Measurements from ENCODE around the gene SLC15A4.

The SLC15A4 gene

GRCh38 chr12:128792881-128793280, 30.9 kb downstream of the SLC15A4 start:
- Histone ChIP-seq H3K4me2 (ENCODE audit: low read depth, low read length, poor library complexity, severe bottlenecking) (peak overlapping the region; percentile 67), H3K9ac (ENCODE audit: low read depth, low read length, poor library complexity, severe bottlenecking) (no peak overlapping the region), H3K79me2 (ENCODE audit: insufficient read depth, low read length) (no peaks in the 10 kb centered on the region), H3K9me3 (ENCODE audit: insufficient read depth, low read depth, low read length) (no peaks in the 10 kb centered on the region), H3K4me3 (ENCODE audit: low read length, poor library complexity, severe bottlenecking) (no peak overlapping the region), H2AFZ (ENCODE audit: low read length) (no peak overlapping the region), H3K4me1 (ENCODE audit: insufficient read depth, low read length, poor library complexity, severe bottlenecking) (peaks cover 63% of the 10 kb centered on the region), H3K9me2 (replicated peaks; ENCODE audit: low read depth, low read length) (no peaks in the 10 kb centered on the region), H3K36me3 (ENCODE audit: insufficient read depth, low read length) (peaks cover 53% of the 10 kb centered on the region), H3F3A (ENCODE audit: low read depth) (peaks cover 4% of the 10 kb centered on the region), H4K20me1 (ENCODE audit: insufficient read depth, low read length, poor library complexity, severe bottlenecking) (no peaks in the 10 kb centered on the region), H3K27me3 (ENCODE audit: insufficient read depth, low read length, poor library complexity, severe bottlenecking) (no peaks in the 10 kb centered on the region)
- no peak for TF ChIP-seq EZH2phosphoT487 (IDR thresholded peaks at IDR 0.05; ENCODE audit: borderline replicate concordance)
- no peak for TF ChIP-seq CTCF (conservative IDR thresholded peaks at IDR 0.05; ENCODE audit: low read length)

DNA sequence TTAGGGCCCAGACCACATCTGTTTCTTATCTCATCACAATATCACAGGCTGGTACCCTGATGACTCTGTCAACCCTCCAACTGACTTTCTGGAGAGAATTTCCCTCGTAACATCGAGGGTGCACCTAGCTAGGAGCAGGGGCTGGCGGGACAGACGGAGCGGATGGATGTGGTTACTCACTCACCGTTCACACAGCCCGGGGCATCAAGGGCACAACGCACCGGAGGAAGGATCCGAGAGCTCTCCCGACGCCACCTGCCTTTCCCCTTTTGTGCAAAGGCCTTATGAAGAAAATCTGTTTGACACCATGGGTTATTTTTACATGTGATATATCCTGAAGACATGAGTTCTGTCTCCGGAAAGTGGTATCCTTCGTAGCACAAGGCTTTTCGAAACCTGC, 31.4 kb downstream of the SLC15A4 start:
- Histone ChIP-seq H3K4me3 (ENCODE audit: low read length, poor library complexity, severe bottlenecking) (no peak overlapping the region), H3K27me3 (ENCODE audit: insufficient read depth, low read length, poor library complexity, severe bottlenecking) (no peaks in the 10 kb centered on the region), H3K9ac (ENCODE audit: low read depth, low read length, poor library complexity, severe bottlenecking) (no peak overlapping the region), H3K4me2 (ENCODE audit: low read depth, low read length, poor library complexity, severe bottlenecking) (peak overlapping the region; percentile 67), H3K9me3 (ENCODE audit: insufficient read depth, low read depth, low read length) (no peaks in the 10 kb centered on the region), H3K4me1 (ENCODE audit: insufficient read depth, low read length, poor library complexity, severe bottlenecking) (peaks cover 62% of the 10 kb centered on the region), H3F3A (ENCODE audit: low read depth) (peaks cover 4% of the 10 kb centered on the region), H3K36me3 (ENCODE audit: insufficient read depth, low read length) (peaks cover 48% of the 10 kb centered on the region), H3K79me2 (ENCODE audit: insufficient read depth, low read length) (no peaks in the 10 kb centered on the region), H4K20me1 (ENCODE audit: insufficient read depth, low read length, poor library complexity, severe bottlenecking) (no peaks in the 10 kb centered on the region), H3K9me2 (replicated peaks; ENCODE audit: low read depth, low read length) (no peaks in the 10 kb centered on the region), H2AFZ (ENCODE audit: low read length) (no peak overlapping the region)
- TF ChIP-seq CTCF (conservative IDR thresholded peaks at IDR 0.05; ENCODE audit: low read length) = no peak
- no peak for TF ChIP-seq EZH2phosphoT487 (IDR thresholded peaks at IDR 0.05; ENCODE audit: borderline replicate concordance)

DNA sequence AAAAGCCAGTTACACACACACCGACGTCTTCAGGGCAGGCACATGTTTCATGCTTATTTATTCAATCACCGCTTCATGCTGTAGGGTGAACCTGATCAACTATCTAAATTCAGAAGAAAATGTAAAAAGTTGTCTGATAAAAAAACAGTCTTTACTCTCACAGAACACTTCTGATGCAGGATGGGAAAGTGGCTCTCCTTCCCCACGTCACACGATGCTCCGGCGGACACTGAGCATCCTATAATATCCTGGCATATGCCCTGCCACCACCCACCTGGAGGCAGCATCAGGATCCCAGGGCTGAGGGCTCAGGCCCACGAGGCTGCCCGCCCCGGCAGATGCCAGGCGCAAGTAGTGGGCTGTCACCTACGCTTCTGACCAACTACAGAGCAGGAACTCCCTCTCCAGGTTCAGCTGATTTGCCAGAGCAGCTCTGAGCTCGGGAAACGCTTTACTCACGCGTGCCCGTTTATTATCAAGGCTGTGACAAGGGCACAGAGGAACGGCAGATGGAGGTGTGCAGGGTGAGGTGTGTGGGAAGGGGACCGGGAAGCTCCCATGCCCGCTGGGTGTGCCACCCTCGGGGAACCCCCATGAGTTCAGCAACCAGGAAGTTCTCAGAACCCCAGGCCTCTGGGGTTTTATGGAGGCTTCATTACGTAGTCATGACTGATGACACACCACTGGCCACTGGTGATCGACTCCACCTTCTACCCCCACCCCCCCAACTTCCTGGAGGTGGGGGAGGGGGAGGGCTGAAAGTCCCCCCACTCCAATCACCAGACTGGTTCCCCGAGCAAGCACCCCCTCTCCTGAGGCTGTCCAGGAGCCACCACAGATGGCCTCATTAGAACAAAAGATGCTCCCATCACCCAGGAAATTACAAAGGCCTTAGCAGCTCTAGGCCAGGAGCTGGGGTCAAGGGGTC, 32.1 kb downstream of the SLC15A4 start:
- no peak overlapping the region for H3K4me2 ChIP-seq (ENCODE audit: low read depth, low read length, poor library complexity, severe bottlenecking)
- no peak overlapping the region for H3K9ac ChIP-seq (ENCODE audit: low read depth, low read length, poor library complexity, severe bottlenecking)
- H3K9me2 ChIP-seq (replicated peaks; ENCODE audit: low read depth, low read length) = no peaks in the 10 kb centered on the region
- H3K79me2 ChIP-seq (ENCODE audit: insufficient read depth, low read length) = no peaks in the 10 kb centered on the region
- no peaks in the 10 kb centered on the region for H3K27me3 ChIP-seq (ENCODE audit: insufficient read depth, low read length, poor library complexity, severe bottlenecking)
- H3F3A ChIP-seq (ENCODE audit: low read depth) = peaks cover 4% of the 10 kb centered on the region
- no peaks in the 10 kb centered on the region for H4K20me1 ChIP-seq (ENCODE audit: insufficient read depth, low read length, poor library complexity, severe bottlenecking)
- H3K36me3 ChIP-seq (ENCODE audit: insufficient read depth, low read length) = peaks cover 40% of the 10 kb centered on the region
- H3K4me3 ChIP-seq (ENCODE audit: low read length, poor library complexity, severe bottlenecking) = no peak overlapping the region
- TF ChIP-seq EZH2phosphoT487 (IDR thresholded peaks at IDR 0.05; ENCODE audit: borderline replicate concordance) (no peak), CTCF (conservative IDR thresholded peaks at IDR 0.05; ENCODE audit: low read length) (no peak)
- peaks cover 62% of the 10 kb centered on the region for H3K4me1 ChIP-seq (ENCODE audit: insufficient read depth, low read length, poor library complexity, severe bottlenecking)
- H2AFZ ChIP-seq (ENCODE audit: low read length) = no peak overlapping the region
- H3K9me3 ChIP-seq (ENCODE audit: insufficient read depth, low read depth, low read length) = no peaks in the 10 kb centered on the region
